ENCODE data around the gene ARHGAP25.

Gene ARHGAP25

GRCh38 chr2:68741238-68741637 lies 6.6 kb downstream of the ARHGAP25 start:
- no peak for DNase-seq (ENCODE audit: low read depth in 2 of 2, low spot score in 1 of 2)

DNA sequence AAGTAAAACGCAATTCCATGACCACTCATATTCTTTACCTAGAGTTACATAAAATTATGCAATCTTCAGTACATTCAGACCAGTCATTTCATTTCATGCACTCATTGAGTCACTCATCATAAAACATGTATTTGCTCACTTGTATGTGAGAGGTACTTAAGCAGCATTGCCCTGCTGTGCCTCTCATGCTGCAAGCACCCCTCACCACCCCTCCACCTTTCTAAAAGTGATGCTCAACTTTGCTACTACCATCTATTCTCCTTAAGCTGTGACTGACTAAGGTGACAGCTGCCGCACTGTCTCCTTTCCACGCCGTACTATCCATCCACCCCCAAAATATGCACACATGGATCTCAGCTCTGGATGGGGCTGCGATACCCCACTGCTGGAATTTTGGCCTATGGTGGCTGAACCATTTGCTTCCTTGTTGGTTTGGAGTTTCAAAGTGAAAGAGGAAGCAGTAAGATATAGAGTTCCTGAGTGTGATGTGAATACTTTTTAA lies 7.2 kb downstream of the ARHGAP25 start:
- DNase-seq (ENCODE audit: low read depth in 2 of 2, low spot score in 1 of 2): no peak

DNA sequence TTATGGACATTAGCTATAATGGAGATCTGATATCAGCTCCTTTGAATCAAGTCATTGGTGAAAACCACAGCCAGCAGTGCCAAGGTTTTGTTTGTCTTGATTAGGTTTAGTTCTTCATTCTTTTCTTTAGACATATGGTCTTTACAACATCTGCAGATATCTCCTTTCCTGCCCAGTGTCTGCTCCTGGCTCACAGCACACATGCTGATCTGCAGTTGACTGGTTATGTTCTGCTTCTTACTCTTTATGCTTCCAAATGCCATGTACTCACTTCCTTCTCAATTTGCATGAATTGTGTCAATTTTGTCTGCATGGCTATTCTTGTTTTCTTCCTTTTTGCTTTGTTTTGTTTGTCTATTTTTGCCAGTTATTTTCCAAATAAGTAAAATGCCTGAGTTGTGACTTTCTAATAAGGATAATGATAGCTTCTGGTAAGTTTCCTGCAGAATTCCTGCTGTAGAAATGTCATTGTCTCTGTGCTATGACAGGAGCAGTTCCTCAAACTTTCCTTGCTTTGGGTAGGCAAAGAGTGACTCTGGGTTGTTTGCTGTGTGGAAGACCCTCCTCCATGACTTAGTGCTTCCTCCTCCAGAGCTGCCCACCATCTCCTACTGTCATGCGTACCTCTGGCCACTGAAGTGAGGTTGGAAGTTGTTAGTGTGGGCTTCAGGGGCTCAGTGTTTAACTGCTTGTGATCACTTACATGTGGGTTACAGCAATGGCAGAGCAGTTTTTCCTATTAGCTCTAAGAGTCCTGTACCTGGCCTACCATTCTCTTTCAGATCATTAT lies 8.2 kb downstream of the ARHGAP25 start:
- DNase-seq (ENCODE audit: low read depth in 2 of 2, low spot score in 1 of 2): no peak

- no peak for DNase-seq (ENCODE audit: low read depth in 2 of 2, low spot score in 1 of 2)
These were observed 8.9 kb downstream of the ARHGAP25 start for GRCh38 chr2:68743531-68743930.

- DNase-seq (ENCODE audit: low read depth in 2 of 2, low spot score in 1 of 2): no peak
These were observed 9.8 kb downstream of the ARHGAP25 start for GRCh38 chr2:68744366-68744912.

- no peak for DNase-seq (ENCODE audit: low read depth in 2 of 2, low spot score in 1 of 2)
These were observed 10.4 kb downstream of the ARHGAP25 start for GRCh38 chr2:68745006-68745405.

- DNase-seq (ENCODE audit: low read depth in 2 of 2, low spot score in 1 of 2): no peak
These were observed 11.8 kb downstream of the ARHGAP25 start for GRCh38 chr2:68746408-68746807.

DNA sequence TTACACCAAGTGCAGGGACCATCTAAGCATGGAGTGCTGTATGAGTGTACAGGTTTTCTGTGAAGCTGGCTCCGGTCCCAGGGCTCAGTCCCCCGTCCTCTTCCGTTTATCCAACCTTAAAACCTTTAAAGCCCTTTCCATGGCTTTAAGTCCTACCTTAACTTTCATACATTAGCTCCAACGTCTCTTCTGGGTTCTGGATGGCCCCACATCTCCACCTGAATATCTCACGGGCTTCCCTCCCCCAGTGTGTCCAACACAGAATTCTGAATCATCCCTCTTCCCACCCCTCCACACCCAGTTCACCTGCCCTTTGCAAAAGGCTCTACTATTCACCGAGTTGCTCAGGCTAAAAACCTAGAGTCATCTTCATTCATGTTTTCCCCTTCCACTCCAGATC lies 12.8 kb downstream of the ARHGAP25 start:
- no peak for DNase-seq (ENCODE audit: low read depth in 2 of 2, low spot score in 1 of 2)

- no peak for DNase-seq (ENCODE audit: low read depth in 2 of 2, low spot score in 1 of 2)
These were observed 13.3 kb downstream of the ARHGAP25 start for GRCh38 chr2:68747900-68748299.

GRCh38 chr2:68748568-68748967 lies 14.0 kb downstream of the ARHGAP25 start:
- DNase-seq (ENCODE audit: low read depth in 2 of 2, low spot score in 1 of 2): no peak

- no peak for DNase-seq (ENCODE audit: low read depth in 2 of 2, low spot score in 1 of 2)
These were observed 14.7 kb downstream of the ARHGAP25 start for GRCh38 chr2:68749345-68749744.

DNA sequence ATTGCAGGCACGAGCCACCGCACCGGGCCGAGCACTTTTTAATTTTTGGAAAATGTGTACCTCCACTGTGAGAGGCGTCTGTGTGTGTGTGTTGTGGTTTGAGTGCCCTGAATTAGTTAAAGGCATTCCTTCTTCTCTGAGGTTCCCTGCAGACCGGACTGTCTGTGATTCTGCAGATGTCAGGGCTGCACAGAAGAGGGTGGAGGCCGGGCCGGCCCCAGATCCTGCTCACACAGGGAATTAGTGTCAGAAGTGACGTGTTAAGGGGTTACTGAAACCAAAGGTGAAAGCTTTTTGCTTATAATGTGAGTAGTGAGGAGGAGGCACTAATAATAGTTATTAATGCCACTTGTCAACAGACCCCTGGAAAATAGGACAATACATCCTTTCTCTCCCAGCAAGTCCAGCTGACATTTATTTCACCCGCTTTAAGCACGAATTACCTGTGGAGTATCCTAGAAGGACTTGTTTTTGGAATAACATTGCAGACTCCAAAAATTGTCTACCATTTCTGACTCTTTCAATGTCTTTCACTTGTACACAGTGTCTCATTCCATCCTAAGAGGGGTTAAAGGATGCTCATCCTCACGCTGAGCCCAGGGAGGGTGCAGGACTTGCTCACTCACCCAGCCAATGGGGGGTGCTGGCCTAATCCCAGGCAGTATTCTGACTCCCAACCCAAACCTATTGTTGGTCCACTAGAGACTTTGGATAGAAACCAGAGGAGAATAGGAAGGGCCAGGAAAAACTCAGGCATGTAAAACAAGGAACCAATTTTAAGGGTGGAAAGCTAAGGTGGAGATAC lies 16.2 kb downstream of the ARHGAP25 start:
- DNase-seq (ENCODE audit: low read depth in 2 of 2, low spot score in 1 of 2): no peak

DNA sequence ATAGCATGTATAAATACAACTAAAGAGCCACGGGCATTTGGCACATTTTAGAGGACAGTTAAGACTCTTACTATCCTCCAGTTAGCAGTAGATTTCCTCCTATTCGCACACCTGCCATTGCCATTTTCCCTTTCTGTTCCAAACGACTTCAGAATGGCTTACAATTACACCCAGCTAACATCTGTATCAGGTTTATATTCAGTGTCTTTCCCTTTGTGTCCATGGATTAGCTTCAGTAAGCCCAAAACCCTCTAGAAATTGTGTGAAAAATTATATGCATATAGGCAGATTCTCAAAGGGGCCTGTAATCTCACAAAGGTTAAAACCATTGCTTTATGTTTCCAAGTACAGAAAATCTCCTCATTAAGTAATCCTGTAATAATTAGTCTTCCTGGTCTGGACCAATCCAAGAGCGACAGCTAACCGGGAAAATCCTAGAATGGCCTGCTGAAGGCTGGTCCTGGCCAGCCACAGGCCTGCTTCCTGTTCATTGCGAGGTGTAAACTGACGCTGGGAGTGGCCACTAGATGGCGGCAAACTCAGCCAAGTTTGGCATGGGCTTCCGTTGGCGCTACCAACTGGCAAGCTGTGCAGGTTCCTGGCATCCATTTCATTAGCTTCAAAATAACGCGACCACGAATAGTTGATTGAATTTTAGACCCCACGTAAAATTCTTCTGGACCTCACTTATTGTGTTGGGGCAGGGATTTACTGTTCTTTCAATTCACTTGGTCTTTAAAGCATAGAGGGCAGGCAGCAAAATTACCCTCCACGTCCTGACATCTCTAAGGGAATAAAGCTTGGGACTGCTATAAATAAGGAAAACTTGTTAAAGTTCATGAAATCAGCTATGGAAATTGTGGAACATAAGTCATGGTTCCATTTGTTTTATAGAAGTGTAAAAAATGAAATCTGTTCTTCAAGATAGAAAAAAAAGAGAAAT lies 17.1 kb downstream of the ARHGAP25 start:
- DNase-seq (ENCODE audit: low read depth in 2 of 2, low spot score in 1 of 2): peak; percentile 78 to 93

DNA sequence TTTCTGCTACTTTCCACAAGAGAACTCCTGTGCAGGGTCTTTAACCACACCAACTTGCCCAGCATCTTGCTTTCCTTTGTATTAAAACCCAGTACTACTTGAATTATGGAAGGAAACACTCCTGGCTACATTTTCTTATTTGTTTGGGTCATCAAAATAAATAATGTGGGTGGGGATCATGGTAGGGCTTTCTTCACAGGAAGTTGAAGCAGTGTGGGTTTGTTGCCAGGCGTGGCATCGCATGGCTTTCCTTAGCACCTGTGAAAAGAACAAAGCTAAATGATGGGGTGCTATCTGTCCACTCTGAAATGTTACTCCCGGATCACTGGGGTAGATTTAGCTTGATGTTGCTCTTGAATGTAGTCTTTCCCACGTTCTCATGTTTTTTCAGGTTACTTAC lies 18.7 kb downstream of the ARHGAP25 start:
- no peak for DNase-seq (ENCODE audit: low read depth in 2 of 2, low spot score in 1 of 2)

GRCh38 chr2:68755071-68755470 lies 20.5 kb downstream of the ARHGAP25 start:
- DNase-seq (ENCODE audit: low read depth in 2 of 2, low spot score in 1 of 2): no peak

DNA sequence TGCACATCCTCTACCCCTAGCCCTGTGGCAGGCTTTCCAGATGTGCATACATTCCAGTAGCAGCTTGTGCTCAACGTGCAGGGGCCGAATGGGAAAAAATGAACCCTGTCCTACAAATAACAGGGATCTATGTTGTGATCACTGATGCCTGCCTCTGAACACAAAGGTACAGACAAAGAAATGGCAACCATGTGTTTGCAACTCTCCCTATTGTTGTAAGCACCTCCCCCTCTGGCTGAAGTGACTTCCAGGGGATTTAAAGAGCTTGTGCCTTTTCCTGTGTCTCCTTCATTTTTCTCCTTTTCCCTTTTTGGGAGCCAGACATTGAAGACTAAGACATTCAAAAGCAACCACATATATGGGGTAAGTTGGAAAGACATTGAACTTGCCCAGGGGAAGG lies 21.6 kb downstream of the ARHGAP25 start:
- no peak for DNase-seq (ENCODE audit: low read depth in 2 of 2, low spot score in 1 of 2)

DNA sequence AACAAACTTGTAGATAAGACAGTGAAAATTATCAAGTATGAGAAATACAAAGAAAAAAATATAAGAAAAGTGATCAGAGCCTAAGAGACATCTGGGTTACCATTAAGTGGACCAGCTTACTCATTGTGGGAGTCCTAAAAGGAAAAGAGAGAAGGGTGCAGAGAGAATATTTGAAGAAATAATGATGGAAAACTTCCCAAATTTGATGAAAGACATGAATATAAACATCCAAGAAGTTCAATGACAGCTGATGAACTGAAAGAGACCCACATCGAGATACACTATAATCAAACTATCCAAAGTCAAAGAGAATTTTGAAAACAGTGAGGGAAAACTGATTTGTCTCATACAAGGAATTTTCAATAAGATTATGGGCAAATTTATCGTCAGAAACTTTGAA lies 22.5 kb downstream of the ARHGAP25 start:
- no peak for DNase-seq (ENCODE audit: low read depth in 2 of 2, low spot score in 1 of 2)

DNA sequence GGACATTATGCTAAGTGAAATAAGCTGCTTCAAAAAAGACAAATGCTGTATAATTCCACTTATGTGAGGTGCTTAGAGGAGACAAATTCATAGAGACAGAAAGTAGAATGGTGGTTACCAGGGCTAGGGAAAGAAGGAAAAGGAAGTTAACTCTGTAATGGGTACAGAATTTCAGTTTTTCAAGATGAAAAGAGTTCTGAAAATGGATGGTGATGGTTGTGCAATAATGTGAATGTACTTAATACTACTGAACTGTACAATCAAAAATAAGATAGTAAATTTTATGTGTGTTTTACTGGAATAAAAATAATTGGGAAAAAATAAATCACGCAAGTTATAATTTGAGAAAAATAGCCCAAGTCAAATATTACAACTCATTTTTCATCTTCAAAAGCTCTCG lies 27.5 kb downstream of the ARHGAP25 start:
- DNase-seq (ENCODE audit: low read depth in 2 of 2, low spot score in 1 of 2): no peak

DNA sequence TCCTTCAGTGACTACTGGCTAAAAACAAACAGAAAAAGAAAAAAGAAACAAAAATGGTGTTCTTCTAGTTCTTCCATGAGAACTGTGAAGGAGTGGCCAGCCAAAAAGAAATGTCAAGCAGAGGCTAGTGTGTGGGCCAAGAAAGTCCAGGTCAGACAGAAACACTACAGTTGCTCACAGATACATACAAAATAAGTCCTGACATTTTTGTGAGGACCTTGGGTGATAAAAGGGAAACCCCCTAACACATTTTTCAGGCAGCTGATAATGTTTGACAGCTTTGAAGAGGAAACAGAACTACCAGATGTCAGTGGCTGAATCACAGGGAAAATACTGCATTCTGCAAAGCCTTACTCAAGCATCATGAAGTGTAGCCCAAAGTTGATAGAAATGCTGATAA lies 28.1 kb downstream of the ARHGAP25 start:
- DNase-seq (ENCODE audit: low read depth in 2 of 2, low spot score in 1 of 2): no peak

DNA sequence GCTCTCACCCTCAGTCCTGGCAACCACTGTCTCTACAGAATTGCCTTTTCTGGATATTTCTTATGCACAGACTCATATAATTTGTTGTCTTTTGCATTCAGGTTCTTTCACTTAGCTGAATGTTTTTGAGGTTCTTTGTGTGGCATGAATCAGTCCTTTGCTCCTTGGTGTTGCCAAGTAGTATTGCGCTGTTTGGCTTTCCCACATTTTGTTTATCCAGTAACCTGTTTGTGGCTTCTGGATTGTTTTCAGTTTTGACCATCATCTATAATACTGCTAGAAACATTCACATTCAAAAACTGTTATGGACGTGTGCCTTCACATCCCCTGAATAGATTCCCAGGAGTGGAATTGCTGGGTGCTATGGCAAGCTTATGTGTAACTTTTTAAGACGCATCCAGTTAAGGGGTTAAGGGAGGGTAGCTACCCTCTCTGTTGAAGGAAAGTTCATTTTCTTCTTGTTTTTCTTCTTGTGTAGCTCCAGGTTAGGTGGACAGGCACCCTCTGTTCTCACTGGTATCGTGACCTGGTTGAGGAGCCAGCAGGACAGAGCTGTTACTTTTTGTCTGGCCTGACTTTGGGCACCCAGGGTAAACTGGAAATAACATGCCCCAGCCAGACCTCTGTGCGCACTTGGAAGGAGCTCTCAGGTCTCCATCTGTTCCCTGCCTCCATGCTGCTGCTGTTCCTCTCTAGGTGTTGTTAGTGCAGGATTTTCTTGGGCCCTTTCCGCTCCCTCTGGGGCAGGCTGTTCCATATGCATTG lies 29.6 kb downstream of the ARHGAP25 start:
- no peak for DNase-seq (ENCODE audit: low read depth in 2 of 2, low spot score in 1 of 2)
